GM12878 (cell line): ENCODE results near the gene DNAH2. TPM values are rescaled to one million over a fixed set of nuclear protein-coding genes. Genes with fewer than 3 reads are reported as not detected.
A peak's percentile ranks its signal among the peaks of the same experiment; 100 is the strongest.

Source experiments
- ATAC-seq: fragments of 200-7000 bp; cut with Tn5 transposase; 3 replicates; pipeline ENCODE4 v1.9.1; 2020; ENCODE audit warnings: mild to moderate bottlenecking, moderate library complexity
- BruUV-seq: library from RNA; stranded (reverse); fragments of 400-500 nt; replicated peaks from 2 replicates; lab custom pipeline; 2021; lab: Mats Ljungman, UMichigan
- CTCF ChIA-PET: fragments of 300-600 bp; sonication (Branson Sonifier 250); formaldehyde crosslinking; extraction: SDS; loops from one replicate; lab custom pipeline; 2021; ENCODE audit warnings: inconsistent platforms; lab: Yijun Ruan, JAX
- POLR2A ChIA-PET: fragments of 350-600 bp; formaldehyde crosslinking; extraction: SDS; loops from one replicate; lab custom pipeline; 2021; ENCODE audit warnings: inconsistent platforms; lab: Charles Lee
- RAD21 ChIA-PET: fragments of 300-600 bp; sonication (Branson Sonifier 250); formaldehyde crosslinking; loops from one replicate; lab custom pipeline; 2023; ENCODE audit warnings: antibody characterized with exemption; ENCODE audit not compliant: unreplicated experiment; lab: Charles Lee
- SMC1A ChIA-PET: fragments of 300-600 bp; sonication (Branson Sonifier 250); formaldehyde crosslinking; loops from one replicate; lab custom pipeline; 2023; ENCODE audit not compliant: unreplicated experiment, uncharacterized antibody; lab: Charles Lee
- DNase-seq: peaks from one replicate; pipeline ENCODE4 v3.0.0-alpha.2; 2011; ENCODE audit warnings: low read depth, low spot score
- FAIRE-seq: peaks from 3 replicates; lab custom pipeline; 2011; peaks lifted over from hg19 to GRCh38; lab: Jason Lieb, UNC
- H2AFZ ChIP-seq: 2 replicates; pipeline ENCODE4 v1.6.0; 2011; ENCODE audit warnings: low read depth, low read length, control low read depth; ENCODE audit not compliant: control insufficient read depth
- H3K27ac ChIP-seq: 2 replicates; pipeline ENCODE4 v1.5.1; 2011; ENCODE audit warnings: control low read depth; ENCODE audit not compliant: control insufficient read depth, insufficient read depth
- H3K27me3 ChIP-seq, 2 experiments: replicated peaks in 1 of 2; 2 replicates each; pipeline versions ENCODE4 v1.6.0 to v1.6.1; 2011; ENCODE audit warnings: low read length in 1 of 2; ENCODE audit not compliant: control insufficient read depth in 2 of 2, insufficient read depth in 2 of 2
- H3K36me3 ChIP-seq, 2 experiments: 2 replicates each; pipeline ENCODE4 v1.5.1; 2011; ENCODE audit warnings: low read length in 1 of 2; ENCODE audit not compliant: control insufficient read depth in 2 of 2, insufficient read depth in 2 of 2
- H3K4me1 ChIP-seq: 2 replicates; pipeline ENCODE4 v1.6.1; 2011; ENCODE audit warnings: mild to moderate bottlenecking, low read length, moderate library complexity, mixed read lengths; ENCODE audit not compliant: control insufficient read depth, insufficient read depth
- H3K4me2 ChIP-seq: 2 replicates; pipeline ENCODE4 v1.6.0; 2011; ENCODE audit warnings: control low read depth; ENCODE audit not compliant: control insufficient read depth, insufficient read depth
- H3K4me3 ChIP-seq: fragments of 200-600 bp; sonication (generic); 2 replicates; pipeline ENCODE4 v1.5.1; 2016
- H3K79me2 ChIP-seq: 2 replicates; pipeline ENCODE4 v1.6.0; 2011; ENCODE audit warnings: low read length; ENCODE audit not compliant: control insufficient read depth, insufficient read depth
- H3K9ac ChIP-seq: 2 replicates; pipeline ENCODE4 v1.8.0; 2011; ENCODE audit warnings: low read length, control low read depth, mixed read lengths; ENCODE audit not compliant: control insufficient read depth, insufficient read depth
- H3K9me3 ChIP-seq: replicated peaks from 3 replicates; pipeline ENCODE4 v1.5.1; 2011; ENCODE audit warnings: mild to moderate bottlenecking, low read length; ENCODE audit not compliant: control insufficient read depth, insufficient read depth
- H4K20me1 ChIP-seq: 2 replicates; pipeline ENCODE4 v1.6.0; 2011; ENCODE audit not compliant: control insufficient read depth, insufficient read depth
- ASH2L ChIP-seq: fragments of 300-600, 200-600 bp; sonication (generic); IDR thresholded peaks from 2 replicates; pipeline ENCODE4 v1.6.1; 2017; ENCODE audit warnings: low read depth, mild to moderate bottlenecking, borderline replicate concordance
- POLR2A ChIP-seq: IDR thresholded peaks from 2 replicates; pipeline ENCODE4 v1.6.1; 2011; ENCODE audit warnings: low read depth, mild to moderate bottlenecking, low read length
- RAD21 ChIP-seq: IDR thresholded peaks from 2 replicates; pipeline ENCODE4 v1.6.1; 2011; ENCODE audit warnings: mild to moderate bottlenecking, low read depth, low read length, moderate library complexity; ENCODE audit not compliant: insufficient read depth
- SUZ12 ChIP-seq: fragments of 200-600 bp; sonication (generic); IDR thresholded peaks from one replicate; pipeline ENCODE4 v1.6.1; 2018; ENCODE audit warnings: antibody characterized with exemption, mild to moderate bottlenecking; ENCODE audit not compliant: unreplicated experiment
- WGBS: methylation state at CpG from one replicate; pipeline ENCODE4 v1.1.6; 2016; ENCODE audit warnings: low lambda C conversion rate; ENCODE audit not compliant: insufficient replicate concordance, insufficient coverage; ENCODE audit errors: missing lambda C conversion rate; 5-methylcytosine and 5-hydroxymethylcytosine counted together
- in situ Hi-C: fragments of 300-500 bp; cut with MboI; formaldehyde crosslinking; loops from 9 replicates; pipeline ENCODE4 v1.14.3; 2018; ENCODE audit warnings: mixed read lengths
- intact Hi-C: fragments of 100-400 bp; cut with micrococcal nuclease; formaldehyde crosslinking; loops from one replicate; pipeline ENCODE4 v1.14.2; 2022; ENCODE audit not compliant: unreplicated experiment
- polyA plus RNA-seq, 11 experiments: library from polyadenylated mRNA; depleted of rRNA in 4 of 11; unstranded in 6 of 11; stranded (reverse) in 5 of 11; fragments of >200 nt; fragmentation: Nextera tagmentation in 4 of 11; fragmentation: Illumina TruSeq in 1 of 11; extraction: Ambion mirVana in 4 of 11; extraction: Trizol in 1 of 11; gene quantifications; 1 replicate in 1 of 11; 2 replicates in 10 of 11; pipeline versions ENCODE4 v1.2.1 to v1.2.3, GENCODE V29; 2011 to 2016; ENCODE audit warnings: inconsistent platforms in 2 of 11, missing spikeins in 2 of 11, low read depth in 1 of 11
- total RNA-seq, 4 experiments: library from RNA; depleted of rRNA in 3 of 4; stranded (reverse); fragments of >200 nt in 3 of 4; fragmentation: Illumina TruSeq in 1 of 4; extraction: Trizol in 1 of 4; gene quantifications; 2 replicates each; pipeline versions ENCODE4 v1.2.1 to v1.2.3, GENCODE V29; 2013 to 2021
- TF ChIP-seq, protein P1 (sequence below), 3 experiments: IDR thresholded peaks in 2 of 3; conservative IDR thresholded peaks in 1 of 3; 2 replicates each; pipeline ENCODE4 v1.5.1; 2011; ENCODE audit warnings: low read depth in 3 of 3, low read length in 3 of 3, mild to moderate bottlenecking in 3 of 3, control low read depth in 2 of 3, moderate library complexity in 2 of 3, inconsistent platforms in 1 of 3, mixed read lengths in 1 of 3; ENCODE audit not compliant: control insufficient read depth in 2 of 3, insufficient read depth in 1 of 3; ENCODE audit errors: extremely low read depth in 1 of 3
- TF ChIP-seq, protein P2 (sequence below): fragments of 150-350 bp; IDR thresholded peaks from 2 replicates; pipeline ENCODE4 v1.6.1; 2016; ENCODE audit warnings: low read depth, low read length

Gene DNAH2
- total and polyA plus RNA-seq, 10 of the 15 experiments (the other 5 are each of a cell fraction or from before 2014, with no cell fraction given): not detected

DNA sequence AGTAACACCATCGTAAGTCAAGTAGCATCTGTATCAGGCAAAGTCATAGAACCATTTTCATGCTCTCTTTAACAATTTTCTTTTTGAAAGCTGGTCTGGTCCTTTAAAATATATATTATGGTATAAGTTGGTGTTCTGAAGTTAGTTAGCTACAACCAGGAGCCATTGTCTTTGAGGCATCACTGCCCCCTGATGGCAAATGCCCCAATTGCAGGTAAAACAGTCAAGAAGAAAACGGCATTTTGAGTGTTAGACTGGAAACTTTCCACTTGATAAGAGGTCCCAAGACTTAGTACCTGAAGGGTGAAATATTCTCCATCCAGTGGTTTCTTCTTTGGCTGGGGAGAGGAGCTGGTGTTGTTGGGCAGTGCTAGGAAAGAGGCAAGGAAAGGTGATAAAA is 44.3 kb upstream of the DNAH2 start:
- ChIA-PET SMC1A (interaction anchor here (1.3 kb wide), 1 partner anchor 10 kb away, joined by 3 read pairs; no protein-coding TSS in a partner anchor), CTCF (interaction anchor here (0.6 to 2.6 kb wide), 7 partner anchors 11 to 181 kb away, joined by 3 to 13 read pairs (median 4); partner anchors contain the start of genes ATP1B2, SENP3 and TP53), POLR2A (interaction anchor here (0.6 to 0.8 kb wide), 3 partner anchors 9 to 46 kb away, joined by 3 to 4 read pairs (median 3); no protein-coding TSS in a partner anchor), RAD21 (no interaction called here)
- no peaks in the 10 kb centered on the region for H3K27me3 ChIP-seq
- no peak overlapping the region for H3K9ac ChIP-seq
- peaks cover 8% of the 10 kb centered on the region for H3K9me3 ChIP-seq
- no TSS peak for BruUV-seq
- H3K4me2 ChIP-seq: no peak overlapping the region
- in situ Hi-C loops: no loop called here
- DNase-seq (peak; percentile 3), ATAC-seq (no peak), FAIRE-seq (no peak)
- no peaks in the 10 kb centered on the region for H3K4me1 ChIP-seq
- no peak overlapping the region for H3K4me3 ChIP-seq
- H3K79me2 ChIP-seq: no peaks in the 10 kb centered on the region
- H3K36me3 ChIP-seq: peaks cover 21 to 31% of the 10 kb centered on the region in 2 experiments
- H2AFZ ChIP-seq: no peak overlapping the region
- 100% methylated on average over 2 of the region's 2 CpGs for WGBS
- no peak for TF ChIP-seq ASH2L
- TF ChIP-seq, protein P1, sequence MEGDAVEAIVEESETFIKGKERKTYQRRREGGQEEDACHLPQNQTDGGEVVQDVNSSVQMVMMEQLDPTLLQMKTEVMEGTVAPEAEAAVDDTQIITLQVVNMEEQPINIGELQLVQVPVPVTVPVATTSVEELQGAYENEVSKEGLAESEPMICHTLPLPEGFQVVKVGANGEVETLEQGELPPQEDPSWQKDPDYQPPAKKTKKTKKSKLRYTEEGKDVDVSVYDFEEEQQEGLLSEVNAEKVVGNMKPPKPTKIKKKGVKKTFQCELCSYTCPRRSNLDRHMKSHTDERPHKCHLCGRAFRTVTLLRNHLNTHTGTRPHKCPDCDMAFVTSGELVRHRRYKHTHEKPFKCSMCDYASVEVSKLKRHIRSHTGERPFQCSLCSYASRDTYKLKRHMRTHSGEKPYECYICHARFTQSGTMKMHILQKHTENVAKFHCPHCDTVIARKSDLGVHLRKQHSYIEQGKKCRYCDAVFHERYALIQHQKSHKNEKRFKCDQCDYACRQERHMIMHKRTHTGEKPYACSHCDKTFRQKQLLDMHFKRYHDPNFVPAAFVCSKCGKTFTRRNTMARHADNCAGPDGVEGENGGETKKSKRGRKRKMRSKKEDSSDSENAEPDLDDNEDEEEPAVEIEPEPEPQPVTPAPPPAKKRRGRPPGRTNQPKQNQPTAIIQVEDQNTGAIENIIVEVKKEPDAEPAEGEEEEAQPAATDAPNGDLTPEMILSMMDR (IDR thresholded peaks at IDR 0.05 in 2 of 3, conservative IDR thresholded peaks at IDR 0.05 in 1 of 3; ENCODE audit: control insufficient read depth in 2 of 3, extremely low read depth in 1 of 3, insufficient read depth in 1 of 3, low read depth in 3 of 3, low read length in 3 of 3): peak; percentile 5 to 52 (median 38); a peak in 4 of 6 replicates
- TF ChIP-seq RAD21: 0 out of 2 replicates have a peak, but pooled peaks have one; percentile 22
- no peak overlapping the region for H3K27ac ChIP-seq
- no peaks in the 10 kb centered on the region for H4K20me1 ChIP-seq
- intact Hi-C loops: no loop called here

DNA sequence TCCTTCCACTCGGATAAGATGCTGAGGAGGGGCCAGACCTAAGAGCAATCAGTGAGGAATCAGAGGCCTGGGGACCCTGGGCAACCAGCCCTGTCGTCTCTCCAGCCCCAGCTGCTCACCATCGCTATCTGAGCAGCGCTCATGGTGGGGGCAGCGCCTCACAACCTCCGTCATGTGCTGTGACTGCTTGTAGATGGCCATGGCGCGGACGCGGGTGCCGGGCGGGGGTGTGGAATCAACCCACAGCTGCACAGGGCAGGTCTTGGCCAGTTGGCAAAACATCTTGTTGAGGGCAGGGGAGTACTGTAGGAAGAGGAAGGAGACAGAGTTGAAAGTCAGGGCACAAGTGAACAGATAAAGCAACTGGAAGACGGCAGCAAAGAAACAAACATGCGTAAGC is 42.6 kb upstream of the DNAH2 start:
- Histone ChIP-seq H3K4me3 (no peak overlapping the region), H3K4me1 (no peaks in the 10 kb centered on the region), H3K9ac (no peak overlapping the region), H3K36me3 (peaks cover 20 to 26% of the 10 kb centered on the region in 2 experiments), H3K9me3 (peaks cover 8% of the 10 kb centered on the region), H3K79me2 (0 out of 2 replicates have a peak, but pooled peaks cover 2% of the 10 kb centered on the region), H3K27ac (no peak overlapping the region), H3K27me3 (no peaks in the 10 kb centered on the region), H3K4me2 (no peak overlapping the region)
- SMC1A ChIA-PET: no interaction called here
- WGBS: 93% methylated on average over 14 of the region's 14 CpGs
- RAD21 ChIA-PET: no interaction called here
- FAIRE-seq (no peak), DNase-seq (no peak), ATAC-seq (no peak)
- in situ Hi-C loops: no loop called here
- CTCF ChIA-PET: interaction anchor here (0.8 kb wide), 1 partner anchor 42 kb away, joined by 4 read pairs; no protein-coding TSS in a partner anchor
- POLR2A ChIA-PET: no interaction called here
- no TSS peak for BruUV-seq
- TF ChIP-seq, protein P2, sequence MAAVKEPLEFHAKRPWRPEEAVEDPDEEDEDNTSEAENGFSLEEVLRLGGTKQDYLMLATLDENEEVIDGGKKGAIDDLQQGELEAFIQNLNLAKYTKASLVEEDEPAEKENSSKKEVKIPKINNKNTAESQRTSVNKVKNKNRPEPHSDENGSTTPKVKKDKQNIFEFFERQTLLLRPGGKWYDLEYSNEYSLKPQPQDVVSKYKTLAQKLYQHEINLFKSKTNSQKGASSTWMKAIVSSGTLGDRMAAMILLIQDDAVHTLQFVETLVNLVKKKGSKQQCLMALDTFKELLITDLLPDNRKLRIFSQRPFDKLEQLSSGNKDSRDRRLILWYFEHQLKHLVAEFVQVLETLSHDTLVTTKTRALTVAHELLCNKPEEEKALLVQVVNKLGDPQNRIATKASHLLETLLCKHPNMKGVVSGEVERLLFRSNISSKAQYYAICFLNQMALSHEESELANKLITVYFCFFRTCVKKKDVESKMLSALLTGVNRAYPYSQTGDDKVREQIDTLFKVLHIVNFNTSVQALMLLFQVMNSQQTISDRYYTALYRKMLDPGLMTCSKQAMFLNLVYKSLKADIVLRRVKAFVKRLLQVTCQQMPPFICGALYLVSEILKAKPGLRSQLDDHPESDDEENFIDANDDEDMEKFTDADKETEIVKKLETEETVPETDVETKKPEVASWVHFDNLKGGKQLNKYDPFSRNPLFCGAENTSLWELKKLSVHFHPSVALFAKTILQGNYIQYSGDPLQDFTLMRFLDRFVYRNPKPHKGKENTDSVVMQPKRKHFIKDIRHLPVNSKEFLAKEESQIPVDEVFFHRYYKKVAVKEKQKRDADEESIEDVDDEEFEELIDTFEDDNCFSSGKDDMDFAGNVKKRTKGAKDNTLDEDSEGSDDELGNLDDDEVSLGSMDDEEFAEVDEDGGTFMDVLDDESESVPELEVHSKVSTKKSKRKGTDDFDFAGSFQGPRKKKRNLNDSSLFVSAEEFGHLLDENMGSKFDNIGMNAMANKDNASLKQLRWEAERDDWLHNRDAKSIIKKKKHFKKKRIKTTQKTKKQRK: no peak
- peak; percentile 53; the same call in 1 of the 2 replicates for TF ChIP-seq POLR2A
- TF ChIP-seq SUZ12: no peak
- TF ChIP-seq, all 136 proteins: peak for 1
- intact Hi-C loops: loop anchor here (5.0 kb wide), 1 partner anchor 43 kb away; the partner anchor contains the start of gene SHBG
- Histone ChIP-seq H2AFZ (no peak overlapping the region), H4K20me1 (no peaks in the 10 kb centered on the region)
